Esophagus squamous epithelium (tissue), 4 donors: ENCODE results near the gene CCDC182.

Experiments
- POLR2A ChIP-seq, 4 donors: fragments of 450-650 bp; IDR thresholded peaks; one replicate each; pipeline ENCODE4 v1.6.1; 2017; ENCODE audit warnings: antibody characterized with exemption in 4 of 4, mild to moderate bottlenecking in 4 of 4, moderate library complexity in 3 of 4
- TF ChIP-seq, protein P1 (sequence below), 6 experiments: fragments of 450-650 bp in 4 of 6; fragments of 200-600 bp in 2 of 6; sonication (generic) in 2 of 6; IDR thresholded peaks; one replicate each; pipeline ENCODE4 v1.5.1; 2016 to 2019; ENCODE audit warnings: antibody characterized with exemption in 6 of 6, mild to moderate bottlenecking in 4 of 6, moderate library complexity in 4 of 6

- TF ChIP-seq, protein P1, sequence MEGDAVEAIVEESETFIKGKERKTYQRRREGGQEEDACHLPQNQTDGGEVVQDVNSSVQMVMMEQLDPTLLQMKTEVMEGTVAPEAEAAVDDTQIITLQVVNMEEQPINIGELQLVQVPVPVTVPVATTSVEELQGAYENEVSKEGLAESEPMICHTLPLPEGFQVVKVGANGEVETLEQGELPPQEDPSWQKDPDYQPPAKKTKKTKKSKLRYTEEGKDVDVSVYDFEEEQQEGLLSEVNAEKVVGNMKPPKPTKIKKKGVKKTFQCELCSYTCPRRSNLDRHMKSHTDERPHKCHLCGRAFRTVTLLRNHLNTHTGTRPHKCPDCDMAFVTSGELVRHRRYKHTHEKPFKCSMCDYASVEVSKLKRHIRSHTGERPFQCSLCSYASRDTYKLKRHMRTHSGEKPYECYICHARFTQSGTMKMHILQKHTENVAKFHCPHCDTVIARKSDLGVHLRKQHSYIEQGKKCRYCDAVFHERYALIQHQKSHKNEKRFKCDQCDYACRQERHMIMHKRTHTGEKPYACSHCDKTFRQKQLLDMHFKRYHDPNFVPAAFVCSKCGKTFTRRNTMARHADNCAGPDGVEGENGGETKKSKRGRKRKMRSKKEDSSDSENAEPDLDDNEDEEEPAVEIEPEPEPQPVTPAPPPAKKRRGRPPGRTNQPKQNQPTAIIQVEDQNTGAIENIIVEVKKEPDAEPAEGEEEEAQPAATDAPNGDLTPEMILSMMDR (IDR thresholded peaks at IDR 0.05), result no peak
- no peak for TF ChIP-seq POLR2A (IDR thresholded peaks at IDR 0.05)
Measured at GRCh38 chr17:57697891-57698711, 47.0 kb downstream of the CCDC182 start.
